ENCODE data around the gene GBP2.
"Not testable (repeated sequence)": the region's sequence is repeated elsewhere in the genome, so short reads cannot be mapped to it uniquely, and the experiment has no call there.

The GBP2 gene

GRCh38 chr1:89125913-89126580 lies at the start of gene GBP2:
Gene GBP2 (minus strand): TSS chr1:89126114. CDS start chr1:89121966, 4,148 bp downstream.
- DNase-seq, result no peak

DNA sequence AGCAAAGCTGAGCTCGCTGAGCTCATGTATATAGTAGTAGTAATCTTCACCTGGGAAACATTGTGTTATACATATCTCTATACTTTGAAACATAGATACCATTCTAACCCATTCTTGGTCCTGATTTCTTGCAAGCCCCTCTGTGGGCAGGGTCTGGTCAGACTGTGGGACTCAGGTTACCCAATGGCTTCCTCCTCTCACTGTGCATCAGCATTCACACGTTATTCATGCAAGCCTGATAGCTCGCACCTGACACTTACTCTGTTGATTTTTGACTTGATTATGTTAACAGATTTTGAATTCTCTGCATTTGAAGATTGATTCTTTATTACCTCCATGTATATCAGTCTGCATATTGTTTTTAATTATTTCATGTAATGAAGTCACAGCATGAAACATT lies 48.6 kb upstream of the GBP2 start:
- no peak for DNase-seq

- no peak for DNase-seq
Measured at GRCh38 chr1:89172468-89173143, 46.7 kb upstream of the GBP2 start.

GRCh38 chr1:89171067-89171438 lies 45.1 kb upstream of the GBP2 start:
- DNase-seq, result no peak

- DNase-seq, result no peak
Measured at GRCh38 chr1:89170170-89171066, 44.5 kb upstream of the GBP2 start.

DNA sequence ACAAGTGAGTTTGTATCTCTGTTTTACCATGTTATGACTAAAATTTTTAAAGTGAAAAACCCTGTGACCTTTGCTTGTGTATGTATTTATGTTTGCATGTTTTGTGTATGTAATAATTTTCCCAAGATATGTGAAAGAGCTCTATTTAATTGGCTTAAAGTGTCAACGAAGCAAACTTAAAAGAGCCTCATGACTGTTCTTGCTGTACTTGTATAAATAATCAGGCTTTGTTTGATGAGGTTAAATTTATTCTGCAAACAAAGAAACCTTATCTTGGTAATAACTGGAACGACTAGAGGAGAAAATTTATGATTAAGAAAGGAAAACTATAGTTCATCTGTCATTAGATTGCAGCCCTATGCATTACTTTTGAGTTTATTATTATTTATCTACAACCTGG lies 43.3 kb upstream of the GBP2 start:
- DNase-seq, result no peak

DNA sequence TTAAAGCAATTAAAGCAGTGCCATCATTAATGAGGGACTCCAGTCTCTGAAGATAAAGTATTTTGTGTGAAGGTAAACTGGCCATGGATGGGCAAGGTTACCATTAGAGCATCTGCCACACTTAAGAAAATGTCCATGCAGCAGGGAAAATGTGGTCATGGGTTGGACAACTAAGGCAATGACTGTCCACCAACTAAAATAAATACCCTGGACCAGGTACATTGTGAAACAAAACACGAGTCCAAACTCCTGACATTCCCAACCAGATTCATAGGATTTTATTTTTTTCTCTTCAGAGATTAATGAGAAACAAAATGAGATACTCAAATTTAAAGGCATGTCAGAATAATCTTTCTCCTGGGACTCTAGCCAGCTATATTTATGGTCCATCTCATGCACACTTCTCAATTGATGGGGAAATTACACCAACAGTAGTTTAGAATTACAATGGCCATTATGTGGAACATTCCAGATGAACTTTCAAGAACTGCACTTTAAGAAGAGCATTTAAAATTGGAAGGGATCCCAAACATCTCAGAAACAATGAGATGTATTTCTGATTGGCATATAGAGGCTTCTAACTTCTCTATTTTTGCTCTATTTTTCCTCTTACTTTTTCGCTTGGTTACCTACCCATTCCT lies 41.8 kb upstream of the GBP2 start:
- DNase-seq, result no peak

- DNase-seq, result no peak
Measured at GRCh38 chr1:89166705-89167104, 40.8 kb upstream of the GBP2 start.

- no peak for DNase-seq
Measured at GRCh38 chr1:89165811-89166210, 39.9 kb upstream of the GBP2 start.

DNA sequence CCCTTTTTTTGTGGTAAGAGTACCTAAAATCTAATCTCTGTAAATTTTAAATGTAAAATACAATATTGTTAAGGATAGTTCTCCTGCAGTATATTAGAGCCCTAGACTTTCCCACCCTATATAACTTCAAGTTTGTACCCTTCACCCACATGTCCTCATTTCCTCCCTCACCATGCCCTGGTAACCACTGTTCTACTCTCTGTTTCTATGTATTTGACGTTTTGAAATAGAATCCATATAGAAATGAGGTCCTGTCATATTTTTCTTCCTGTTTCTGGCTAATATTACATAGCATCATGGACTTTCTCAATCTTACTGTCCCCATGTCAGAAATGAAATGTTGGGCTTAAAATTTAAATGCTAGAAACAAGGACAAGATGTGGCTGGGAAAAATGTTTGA lies 25.1 kb upstream of the GBP2 start:
- DNase-seq, result no peak

DNA sequence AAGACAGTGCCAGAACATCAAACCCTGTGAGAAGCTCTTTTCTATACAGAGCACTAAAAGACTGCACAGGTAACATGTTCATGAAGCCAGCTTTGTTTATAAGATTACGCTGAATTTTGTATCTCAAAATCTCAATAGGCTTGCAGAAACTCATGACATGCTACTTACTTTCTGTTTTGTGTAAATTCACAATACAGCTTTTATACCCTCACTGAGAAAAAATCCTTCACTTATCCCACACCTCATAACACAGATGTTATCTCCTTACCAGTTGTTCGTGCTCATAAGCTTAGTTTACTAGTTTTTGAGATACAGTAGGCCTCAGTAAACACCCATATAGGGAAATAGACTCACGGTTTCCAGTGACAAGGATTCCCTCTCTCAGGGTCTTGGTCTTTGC lies 24.1 kb upstream of the GBP2 start:
- DNase-seq, result no peak

DNA sequence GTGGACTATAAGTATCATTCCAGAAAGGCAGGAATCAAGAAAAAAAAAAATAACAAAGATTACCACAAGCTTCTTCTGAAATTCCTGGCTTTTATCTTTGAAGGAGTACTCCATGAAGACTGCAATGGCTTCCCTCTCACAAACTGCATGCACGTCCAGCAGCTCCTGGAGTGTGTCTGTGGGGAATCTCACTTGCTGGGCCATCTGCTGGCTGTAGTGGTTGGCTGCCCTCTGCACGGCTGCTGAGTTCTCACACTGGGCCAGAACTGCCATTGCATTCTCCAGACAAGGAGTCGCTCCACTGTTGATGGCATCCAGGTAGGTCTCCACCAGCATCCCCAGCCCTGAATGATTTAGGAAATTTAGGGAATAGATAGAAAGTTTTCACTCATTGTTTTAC lies 23.3 kb upstream of the GBP2 start:
- DNase-seq, result no peak

DNA sequence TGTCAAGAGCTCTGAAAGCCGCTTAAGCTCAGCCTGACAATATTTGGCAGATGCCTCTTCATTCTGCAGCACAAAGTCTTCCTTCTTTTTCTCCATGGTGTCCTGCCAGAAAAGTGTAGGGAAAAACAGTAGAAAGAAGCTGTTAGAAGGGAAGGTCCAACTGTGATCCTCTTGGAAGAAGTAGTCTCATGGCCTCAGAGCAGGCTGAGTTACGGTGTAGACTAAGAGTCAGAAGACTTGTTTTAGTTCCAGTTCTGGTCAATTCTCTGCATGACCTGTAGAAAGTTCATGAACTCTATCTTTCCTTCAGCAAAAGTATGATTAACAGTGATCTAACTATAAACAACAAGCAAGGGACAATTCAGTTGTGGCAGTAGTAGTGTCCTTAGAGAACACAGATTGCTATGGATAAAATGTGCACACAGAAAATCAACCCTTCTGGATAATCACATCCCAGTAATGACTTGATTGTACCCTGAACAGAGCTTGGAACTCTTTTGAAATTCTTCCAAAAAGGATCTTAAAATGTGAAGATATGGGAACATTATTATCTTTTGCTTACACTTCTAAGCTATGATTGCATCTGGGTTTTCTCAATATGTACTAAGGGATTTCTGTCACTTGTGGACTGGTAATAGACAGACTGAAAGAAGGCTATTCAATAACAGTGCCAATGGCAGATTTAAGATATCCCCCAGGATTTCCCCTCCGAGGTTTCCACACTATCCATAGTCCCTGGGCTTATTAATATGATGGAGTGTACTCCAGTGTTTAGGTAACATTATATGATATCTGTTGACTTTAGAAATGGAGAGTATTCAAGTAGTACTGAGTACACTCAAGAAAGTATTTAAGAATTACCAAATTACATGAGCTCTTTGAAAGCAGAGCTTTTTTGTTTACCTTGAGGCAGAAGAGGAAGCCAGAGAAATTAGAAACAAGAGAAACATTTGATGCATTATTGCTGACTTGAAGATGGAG lies 22.1 kb upstream of the GBP2 start:
- no peak for DNase-seq

DNA sequence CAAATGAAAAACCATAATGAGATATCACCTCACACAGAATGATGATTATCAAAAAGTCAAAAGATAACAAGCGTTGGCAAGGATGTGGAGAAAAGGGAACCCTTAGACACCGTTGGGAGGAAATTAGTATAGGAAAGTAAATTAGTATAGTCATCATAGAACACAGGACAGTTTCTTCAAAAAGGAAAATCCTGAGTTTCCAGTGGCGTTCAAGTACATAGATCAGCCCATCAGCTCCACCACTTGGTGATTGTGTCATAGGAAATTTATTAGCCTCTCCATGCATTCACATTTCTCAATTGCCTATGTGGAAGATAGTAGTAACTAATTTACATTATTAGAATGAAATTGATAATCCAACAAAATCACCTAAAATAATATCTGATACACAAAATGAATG lies 20.8 kb upstream of the GBP2 start:
- DNase-seq, result no peak

GRCh38 chr1:89143484-89143883 lies 17.6 kb upstream of the GBP2 start:
- DNase-seq, result no peak

GRCh38 chr1:89142160-89142559 lies 16.2 kb upstream of the GBP2 start:
- DNase-seq, result no peak

- DNase-seq, result no peak
Measured at GRCh38 chr1:89133747-89134146, 7.8 kb upstream of the GBP2 start.

GRCh38 chr1:89130716-89131115 lies 4.8 kb upstream of the GBP2 start:
- DNase-seq, result no peak

- no peak for DNase-seq
Measured at GRCh38 chr1:89129911-89130310, 4.0 kb upstream of the GBP2 start.

- DNase-seq, result not testable (repeated sequence)
Measured at GRCh38 chr1:89128003-89128458, 2.1 kb upstream of the GBP2 start.

GRCh38 chr1:89126602-89127565 lies 970 bp upstream of the GBP2 start:
- DNase-seq, result peak; percentile 76
